Neural progenitor cell (in vitro differentiated cells): Measurements from ENCODE around the gene ASPRV1. TPM values are rescaled to one million over a fixed set of nuclear protein-coding genes. Genes with fewer than 3 reads are reported as not detected.
A peak's percentile ranks its signal among the peaks of the same experiment; 100 is the strongest.

Experiments used
- DNase-seq: peaks from one replicate; pipeline ENCODE4 v3.0.0-alpha.2; 2016; ENCODE audit warnings: low spot score
- H2AFZ ChIP-seq: fragments of 200-600 bp; sonication (generic); replicated peaks from 2 replicates; pipeline ENCODE4 v1.6.1; 2016; ENCODE audit warnings: antibody characterized with exemption
- H3F3A ChIP-seq: fragments of 200-600 bp; sonication (generic); 2 replicates; pipeline ENCODE4 v1.6.1; 2016; ENCODE audit warnings: antibody characterized with exemption, low read depth
- H3K27ac ChIP-seq: fragments of 200-600 bp; sonication (generic); 2 replicates; pipeline ENCODE4 v1.5.1; 2016; ENCODE audit warnings: mild to moderate bottlenecking
- H3K27me3 ChIP-seq: fragments of 200-600 bp; sonication (generic); 2 replicates; pipeline ENCODE4 v1.6.1; 2016; ENCODE audit warnings: mild to moderate bottlenecking, moderate library complexity
- H3K36me3 ChIP-seq: fragments of 200-600 bp; sonication (generic); 2 replicates; pipeline ENCODE4 v1.5.1; 2016
- H3K4me1 ChIP-seq: fragments of 200-600 bp; sonication (generic); 2 replicates; pipeline ENCODE4 v1.6.1; 2016; ENCODE audit warnings: mixed run types
- H3K4me2 ChIP-seq: fragments of 200-600 bp; sonication (generic); 2 replicates; pipeline ENCODE4 v1.6.1; 2016
- H3K4me3 ChIP-seq: fragments of 200-600 bp; sonication (generic); 2 replicates; pipeline ENCODE4 v1.5.1; 2016
- H3K79me2 ChIP-seq: fragments of 200-600 bp; sonication (generic); 2 replicates; pipeline ENCODE4 v1.6.1; 2016; ENCODE audit warnings: low read depth
- H3K9ac ChIP-seq: fragments of 200-600 bp; sonication (generic); 2 replicates; pipeline ENCODE4 v1.6.1; 2016
- H3K9me3 ChIP-seq: fragments of 200-600 bp; sonication (generic); 2 replicates; pipeline ENCODE4 v1.5.1; 2016; ENCODE audit warnings: low read depth
- H4K20me1 ChIP-seq: fragments of 200-600 bp; sonication (generic); 2 replicates; pipeline ENCODE4 v1.6.1; 2016; ENCODE audit warnings: low read depth
- H3K27ac Mint-ChIP-seq: 3 replicates; pipeline ENCODE4 v1.8.0; 2021; ENCODE audit warnings: mixed read lengths
- H3K27me3 Mint-ChIP-seq: 2 replicates; pipeline ENCODE4 v1.8.0; 2022; ENCODE audit warnings: low read depth, mild to moderate bottlenecking, inconsistent platforms, moderate library complexity, mixed read lengths; ENCODE audit not compliant: insufficient read depth
- H3K36me3 Mint-ChIP-seq: 3 replicates; pipeline ENCODE4 v1.8.0; 2021; ENCODE audit warnings: mixed read lengths
- H3K4me1 Mint-ChIP-seq: 3 replicates; pipeline ENCODE4 v1.8.0; 2021; ENCODE audit warnings: mixed read lengths
- H3K4me3 Mint-ChIP-seq: 3 replicates; pipeline ENCODE4 v1.8.0; 2021; ENCODE audit warnings: mild to moderate bottlenecking, moderate library complexity, mixed read lengths
- H3K9me3 Mint-ChIP-seq: 3 replicates; pipeline ENCODE4 v1.8.0; 2020; ENCODE audit warnings: mixed read lengths
- CTCF ChIP-seq: fragments of 200-600 bp; sonication (generic); IDR thresholded peaks from 2 replicates; pipeline ENCODE4 v1.5.1; 2017; ENCODE audit warnings: antibody characterized with exemption, mild to moderate bottlenecking
- EZH2 ChIP-seq: fragments of 200-600 bp; sonication (generic); IDR thresholded peaks from 2 replicates; pipeline ENCODE4 v1.6.1; 2017; ENCODE audit warnings: antibody characterized with exemption, mild to moderate bottlenecking, moderate library complexity
- EZH2phosphoT487 ChIP-seq: fragments of 200-600 bp; sonication (generic); IDR thresholded peaks from 2 replicates; pipeline ENCODE4 v1.6.1; 2017; ENCODE audit warnings: antibody characterized with exemption
- total RNA-seq: library from RNA; depleted of rRNA; stranded (reverse); fragments of >200 nt; gene quantifications from 2 replicates; pipeline ENCODE4 v1.2.3, GENCODE V29; 2015; ENCODE audit warnings: low replicate concordance

Gene ASPRV1
- total RNA-seq, 1 donor from 2014 or later: 0.30 TPM

- Histone ChIP-seq H2AFZ (no peak overlapping the region), H3K36me3 (no peaks in the 10 kb centered on the region), H4K20me1 (no peaks in the 10 kb centered on the region), H3K79me2 (no peaks in the 10 kb centered on the region), H3K9ac (no peak overlapping the region), H3K4me3 (no peak overlapping the region), H3K27me3 (no peaks in the 10 kb centered on the region), H3K4me1 (peaks cover 7% of the 10 kb centered on the region), H3K4me2 (no peak overlapping the region), H3F3A (no peaks in the 10 kb centered on the region), H3K9me3 (no peaks in the 10 kb centered on the region), H3K27ac (no peak overlapping the region)
- no peak for TF ChIP-seq EZH2
- no peak for TF ChIP-seq CTCF
- no peak for TF ChIP-seq EZH2phosphoT487
- Mint-ChIP-seq H3K36me3 (no peaks in the 10 kb centered on the region), H3K27me3 (no peaks in the 10 kb centered on the region), H3K4me3 (no peak overlapping the region), H3K27ac (no peak overlapping the region), H3K9me3 (no peaks in the 10 kb centered on the region), H3K4me1 (peaks cover 4% of the 10 kb centered on the region)
- DNase-seq: no peak
Measured at GRCh38 chr2:69948963-69949645, 12.3 kb downstream of the ASPRV1 start.

- H3K36me3 Mint-ChIP-seq: no peaks in the 10 kb centered on the region
Measured at GRCh38 chr2:69948032-69948962, 13.1 kb downstream of the ASPRV1 start.

GRCh38 chr2:69947325-69947931 lies 14.0 kb downstream of the ASPRV1 start:
- peaks cover 2% of the 10 kb centered on the region for H3K27me3 Mint-ChIP-seq
- peaks cover 14% of the 10 kb centered on the region for H3K4me1 ChIP-seq
- no peak overlapping the region for H3K27ac ChIP-seq
- no peaks in the 10 kb centered on the region for H3K79me2 ChIP-seq
- H3K4me3 ChIP-seq: no peak overlapping the region
- H3K36me3 Mint-ChIP-seq: no peaks in the 10 kb centered on the region
- no peaks in the 10 kb centered on the region for H3K9me3 ChIP-seq
- H3F3A ChIP-seq: no peaks in the 10 kb centered on the region
- H3K27ac Mint-ChIP-seq: no peak overlapping the region
- H3K9me3 Mint-ChIP-seq: no peaks in the 10 kb centered on the region
- DNase-seq: no peak
- TF ChIP-seq CTCF (no peak), EZH2 (no peak), EZH2phosphoT487 (no peak)
- no peak overlapping the region for H3K4me3 Mint-ChIP-seq
- no peak overlapping the region for H3K9ac ChIP-seq
- H3K27me3 ChIP-seq: no peaks in the 10 kb centered on the region
- H3K4me1 Mint-ChIP-seq: peaks cover 2% of the 10 kb centered on the region
- H3K4me2 ChIP-seq: no peak overlapping the region
- H4K20me1 ChIP-seq: no peaks in the 10 kb centered on the region
- no peaks in the 10 kb centered on the region for H3K36me3 ChIP-seq
- no peak overlapping the region for H2AFZ ChIP-seq

More at GRCh38 chr2:69948032-69948962, 13.1 kb downstream of the ASPRV1 start:
- H3K27me3 ChIP-seq: no peaks in the 10 kb centered on the region
- H3K4me2 ChIP-seq: no peak overlapping the region
- Mint-ChIP-seq H3K27me3 (peaks cover 1% of the 10 kb centered on the region), H3K4me1 (peaks cover 4% of the 10 kb centered on the region), H3K9me3 (no peaks in the 10 kb centered on the region), H3K4me3 (no peak overlapping the region), H3K27ac (no peak overlapping the region)
- no peaks in the 10 kb centered on the region for H4K20me1 ChIP-seq
- H3K79me2 ChIP-seq: no peaks in the 10 kb centered on the region
- no peaks in the 10 kb centered on the region for H3F3A ChIP-seq
- no peak overlapping the region for H3K27ac ChIP-seq
- no peak overlapping the region for H2AFZ ChIP-seq
- peaks cover 8% of the 10 kb centered on the region for H3K4me1 ChIP-seq
- peak; percentile 34 for DNase-seq
- no peaks in the 10 kb centered on the region for H3K9me3 ChIP-seq
- TF ChIP-seq EZH2phosphoT487 (no peak), EZH2 (no peak), CTCF (no peak)
- H3K4me3 ChIP-seq: no peak overlapping the region
- no peak overlapping the region for H3K9ac ChIP-seq
- H3K36me3 ChIP-seq: no peaks in the 10 kb centered on the region
